SK-N-SH treated with all-trans-retinoic acid at 6 μM for 48 hours (cell line): Measurements from ENCODE around the gene CDH5.

Source experiments
- ATAC-seq: fragments of 200-7000 bp; cut with Tn5 transposase; 3 replicates; pipeline ENCODE4 v1.9.1; 2020; ENCODE audit warnings: mild to moderate bottlenecking, moderate library complexity
- BACH2 ChIP-seq: fragments of 250-450 bp; sonication (Bioruptor Pico); IDR thresholded peaks from 2 replicates; pipeline ENCODE4 v1.9.0; 2021; ENCODE audit warnings: mild to moderate bottlenecking, borderline replicate concordance
- CSDC2 ChIP-seq: fragments of 250-450 bp; sonication (Bioruptor Pico); IDR thresholded peaks from 2 replicates; pipeline ENCODE4 v1.5.0; 2020; ENCODE audit warnings: mild to moderate bottlenecking, moderate library complexity
- GLIS3 ChIP-seq: fragments of 250-450 bp; sonication (Bioruptor Pico); IDR thresholded peaks from 2 replicates; pipeline ENCODE4 v1.5.0; 2020; ENCODE audit warnings: mild to moderate bottlenecking, moderate library complexity
- ISL1 ChIP-seq: fragments of 250-450 bp; sonication (Bioruptor Pico); IDR thresholded peaks from 2 replicates; pipeline ENCODE4 v2.1.2; 2022; ENCODE audit warnings: mild to moderate bottlenecking, moderate library complexity
- SNAI2 ChIP-seq: fragments of 250-450 bp; sonication (Bioruptor Pico); IDR thresholded peaks from 2 replicates; pipeline ENCODE4 v1.5.0; 2020; ENCODE audit warnings: mild to moderate bottlenecking, moderate library complexity
- TCF4 ChIP-seq: fragments of 250-450 bp; sonication (Bioruptor Pico); IDR thresholded peaks from 2 replicates; pipeline ENCODE4 v1.8.0; 2021; ENCODE audit warnings: mild to moderate bottlenecking, moderate library complexity, borderline replicate concordance
- TOX ChIP-seq: fragments of 250-450 bp; sonication (Bioruptor Pico); IDR thresholded peaks from 2 replicates; pipeline ENCODE4 v1.8.0; 2021; ENCODE audit warnings: mild to moderate bottlenecking, moderate library complexity, borderline replicate concordance
- TSHZ2 ChIP-seq: fragments of 250-450 bp; sonication (Bioruptor Pico); IDR thresholded peaks from 2 replicates; pipeline ENCODE4 v1.5.0; 2020; ENCODE audit warnings: mild to moderate bottlenecking, moderate library complexity
- ZNF565 ChIP-seq: fragments of 450-650 bp; formaldehyde crosslinking; conservative IDR thresholded peaks from 2 replicates; pipeline ENCODE4 v1.5.0; 2020; ENCODE audit warnings: low read depth, mild to moderate bottlenecking, moderate library complexity
- ZNF8 ChIP-seq: fragments of 450-650 bp; formaldehyde crosslinking; IDR thresholded peaks from 2 replicates; pipeline ENCODE4 v1.5.0; 2020; ENCODE audit warnings: mild to moderate bottlenecking, moderate library complexity
- TF ChIP-seq, protein P1 (sequence below): fragments of 250-450 bp; sonication (Bioruptor Pico); IDR thresholded peaks from 2 replicates; pipeline ENCODE4 v1.8.0; 2021; ENCODE audit warnings: low read depth, mild to moderate bottlenecking, moderate library complexity, borderline replicate concordance
- TF ChIP-seq, protein P2 (sequence below): fragments of 250-450 bp; sonication (Bioruptor Pico); IDR thresholded peaks from 2 replicates; pipeline ENCODE4 v1.5.1; 2021; ENCODE audit warnings: mild to moderate bottlenecking, moderate library complexity

Gene CDH5

GRCh38 chr16:66390346-66391108 is 24.0 kb downstream of the CDH5 start:
- ATAC-seq = no peak
- no peak for TF ChIP-seq TOX (CRISPR knock-in tag)
- no peak for TF ChIP-seq TSHZ2 (CRISPR knock-in tag)
- TF ChIP-seq, protein P1, sequence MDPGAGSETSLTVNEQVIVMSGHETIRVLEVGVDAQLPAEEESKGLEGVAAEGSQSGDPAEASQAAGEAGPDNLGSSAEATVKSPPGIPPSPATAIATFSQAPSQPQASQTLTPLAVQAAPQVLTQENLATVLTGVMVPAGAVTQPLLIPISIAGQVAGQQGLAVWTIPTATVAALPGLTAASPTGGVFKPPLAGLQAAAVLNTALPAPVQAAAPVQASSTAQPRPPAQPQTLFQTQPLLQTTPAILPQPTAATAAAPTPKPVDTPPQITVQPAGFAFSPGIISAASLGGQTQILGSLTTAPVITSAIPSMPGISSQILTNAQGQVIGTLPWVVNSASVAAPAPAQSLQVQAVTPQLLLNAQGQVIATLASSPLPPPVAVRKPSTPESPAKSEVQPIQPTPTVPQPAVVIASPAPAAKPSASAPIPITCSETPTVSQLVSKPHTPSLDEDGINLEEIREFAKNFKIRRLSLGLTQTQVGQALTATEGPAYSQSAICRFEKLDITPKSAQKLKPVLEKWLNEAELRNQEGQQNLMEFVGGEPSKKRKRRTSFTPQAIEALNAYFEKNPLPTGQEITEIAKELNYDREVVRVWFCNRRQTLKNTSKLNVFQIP (CRISPR knock-in tag) = no peak
- TF ChIP-seq SNAI2 (CRISPR knock-in tag) = no peak
- TF ChIP-seq BACH2 = no peak
- TF ChIP-seq, protein P2, sequence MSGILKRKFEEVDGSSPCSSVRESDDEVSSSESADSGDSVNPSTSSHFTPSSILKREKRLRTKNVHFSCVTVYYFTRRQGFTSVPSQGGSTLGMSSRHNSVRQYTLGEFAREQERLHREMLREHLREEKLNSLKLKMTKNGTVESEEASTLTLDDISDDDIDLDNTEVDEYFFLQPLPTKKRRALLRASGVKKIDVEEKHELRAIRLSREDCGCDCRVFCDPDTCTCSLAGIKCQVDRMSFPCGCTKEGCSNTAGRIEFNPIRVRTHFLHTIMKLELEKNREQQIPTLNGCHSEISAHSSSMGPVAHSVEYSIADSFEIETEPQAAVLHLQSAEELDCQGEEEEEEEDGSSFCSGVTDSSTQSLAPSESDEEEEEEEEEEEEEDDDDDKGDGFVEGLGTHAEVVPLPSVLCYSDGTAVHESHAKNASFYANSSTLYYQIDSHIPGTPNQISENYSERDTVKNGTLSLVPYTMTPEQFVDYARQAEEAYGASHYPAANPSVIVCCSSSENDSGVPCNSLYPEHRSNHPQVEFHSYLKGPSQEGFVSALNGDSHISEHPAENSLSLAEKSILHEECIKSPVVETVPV (CRISPR knock-in tag) = no peak
- TF ChIP-seq GLIS3 (CRISPR knock-in tag) = no peak

DNA sequence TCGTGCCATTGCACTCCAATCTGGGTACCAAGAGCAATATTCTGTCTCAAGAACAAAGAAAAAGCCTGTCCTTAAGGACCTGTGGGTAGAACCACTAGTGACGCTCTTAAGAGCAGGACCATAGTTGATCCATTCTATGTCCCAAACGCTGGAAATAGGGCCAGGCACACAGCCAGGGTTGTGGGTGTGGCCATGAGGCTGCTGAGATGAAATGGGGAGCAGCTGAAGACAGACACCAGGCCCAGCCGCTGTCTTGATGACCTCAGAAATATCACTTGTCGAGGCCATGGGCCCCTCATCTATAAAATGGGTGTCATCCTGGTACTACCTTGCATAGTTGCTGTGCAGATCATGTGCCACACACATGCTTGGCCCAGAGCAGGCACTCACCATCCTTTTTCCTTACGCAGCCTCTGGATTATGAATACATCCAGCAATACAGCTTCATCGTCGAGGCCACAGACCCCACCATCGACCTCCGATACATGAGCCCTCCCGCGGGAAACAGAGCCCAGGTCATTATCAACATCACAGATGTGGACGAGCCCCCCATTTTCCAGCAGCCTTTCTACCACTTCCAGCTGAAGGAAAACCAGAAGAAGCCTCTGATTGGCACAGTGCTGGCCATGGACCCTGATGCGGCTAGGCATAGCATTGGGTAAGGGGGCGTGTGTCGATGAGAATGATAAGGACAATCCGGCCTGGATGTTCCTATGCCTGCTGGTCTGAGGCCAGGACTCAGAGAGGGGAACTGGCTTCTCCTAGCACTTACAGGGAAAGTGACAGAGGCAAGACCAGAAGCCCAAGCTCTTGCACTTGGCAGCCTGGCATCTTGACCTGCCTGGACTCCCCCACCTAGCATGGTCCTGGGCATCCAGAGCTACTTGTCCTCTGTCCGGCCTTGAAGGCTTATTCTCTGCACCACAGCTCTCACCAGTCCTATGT is 25.5 kb downstream of the CDH5 start:
- no peak for ATAC-seq
- TF ChIP-seq BACH2 (no peak), TCF4 (no peak), ZNF565 (CRISPR knock-in tag) (no peak), ZNF8 (no peak), TOX (CRISPR knock-in tag) (no peak), TSHZ2 (CRISPR knock-in tag) (no peak), CSDC2 (CRISPR knock-in tag) (no peak), SNAI2 (CRISPR knock-in tag) (no peak), GLIS3 (CRISPR knock-in tag) (no peak), ISL1 (no peak)
- TF ChIP-seq, protein P2 (CRISPR knock-in tag) = no peak
- TF ChIP-seq, protein P1 (CRISPR knock-in tag) = no peak
